Measurements from ENCODE around the gene EDA.

- TF ChIP-seq POLR2AphosphoS5 (IDR thresholded peaks at IDR 0.05; ENCODE audit: low read depth, low read length) (no peak), SIN3A (IDR thresholded peaks at IDR 0.05; ENCODE audit: borderline replicate concordance, insufficient read depth, low read length) (no peak), TAF1 (IDR thresholded peaks at IDR 0.05; ENCODE audit: borderline replicate concordance, insufficient read depth, low read length) (no peak), FOXP2 (optimal IDR thresholded peaks at IDR 0.05; ENCODE audit: borderline replicate concordance, extremely low read depth, extremely low read length, insufficient read depth) (no peak)
- TF ChIP-seq, protein P1, sequence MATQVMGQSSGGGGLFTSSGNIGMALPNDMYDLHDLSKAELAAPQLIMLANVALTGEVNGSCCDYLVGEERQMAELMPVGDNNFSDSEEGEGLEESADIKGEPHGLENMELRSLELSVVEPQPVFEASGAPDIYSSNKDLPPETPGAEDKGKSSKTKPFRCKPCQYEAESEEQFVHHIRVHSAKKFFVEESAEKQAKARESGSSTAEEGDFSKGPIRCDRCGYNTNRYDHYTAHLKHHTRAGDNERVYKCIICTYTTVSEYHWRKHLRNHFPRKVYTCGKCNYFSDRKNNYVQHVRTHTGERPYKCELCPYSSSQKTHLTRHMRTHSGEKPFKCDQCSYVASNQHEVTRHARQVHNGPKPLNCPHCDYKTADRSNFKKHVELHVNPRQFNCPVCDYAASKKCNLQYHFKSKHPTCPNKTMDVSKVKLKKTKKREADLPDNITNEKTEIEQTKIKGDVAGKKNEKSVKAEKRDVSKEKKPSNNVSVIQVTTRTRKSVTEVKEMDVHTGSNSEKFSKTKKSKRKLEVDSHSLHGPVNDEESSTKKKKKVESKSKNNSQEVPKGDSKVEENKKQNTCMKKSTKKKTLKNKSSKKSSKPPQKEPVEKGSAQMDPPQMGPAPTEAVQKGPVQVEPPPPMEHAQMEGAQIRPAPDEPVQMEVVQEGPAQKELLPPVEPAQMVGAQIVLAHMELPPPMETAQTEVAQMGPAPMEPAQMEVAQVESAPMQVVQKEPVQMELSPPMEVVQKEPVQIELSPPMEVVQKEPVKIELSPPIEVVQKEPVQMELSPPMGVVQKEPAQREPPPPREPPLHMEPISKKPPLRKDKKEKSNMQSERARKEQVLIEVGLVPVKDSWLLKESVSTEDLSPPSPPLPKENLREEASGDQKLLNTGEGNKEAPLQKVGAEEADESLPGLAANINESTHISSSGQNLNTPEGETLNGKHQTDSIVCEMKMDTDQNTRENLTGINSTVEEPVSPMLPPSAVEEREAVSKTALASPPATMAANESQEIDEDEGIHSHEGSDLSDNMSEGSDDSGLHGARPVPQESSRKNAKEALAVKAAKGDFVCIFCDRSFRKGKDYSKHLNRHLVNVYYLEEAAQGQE (IDR thresholded peaks at IDR 0.05; ENCODE audit: insufficient read depth in 1 of 2, low read depth in 2 of 2, low read length in 2 of 2): no peak
Observed at GRCh38 chrX:70009049-70009448, 393.1 kb downstream of the EDA start.
